ENCODE results near the gene PIP4K2B.

GRCh38 chr17:38745545-38745944 is 53.8 kb downstream of the PIP4K2B start:
- TF ChIP-seq CTCF (IDR thresholded peaks at IDR 0.05) (no peak), POLR2A (IDR thresholded peaks at IDR 0.05) (no peak), EP300 (IDR thresholded peaks at IDR 0.05) (no peak), POLR2AphosphoS5 (IDR thresholded peaks at IDR 0.05) (no peak)

All from sigmoid colon (tissue), 4 donors.